ENCODE measurements around the gene PTPN6. TPM values are rescaled to one million over a fixed set of nuclear protein-coding genes. Genes with fewer than 3 reads are reported as not detected.

Gene PTPN6
- total and polyA plus RNA-seq, 2 of the 13 experiments (the other 11 are each of a cell fraction or from before 2014, with no cell fraction given): 10.5 to 10.6 TPM

GRCh38 chr12:6961695-6962284 lies 10.6 kb downstream of the PTPN6 start (continued):
- TF ChIP-seq RNF219 (CRISPR knock-in tag; IDR thresholded peaks at IDR 0.05) (no peak), ZFYVE20 (CRISPR knock-in tag; IDR thresholded peaks at IDR 0.05; ENCODE audit: borderline replicate concordance, low read depth) (no peak), NBN (conservative IDR thresholded peaks at IDR 0.05) (no peak), HOMEZ (CRISPR knock-in tag; IDR thresholded peaks at IDR 0.05; ENCODE audit: low read depth) (no peak), ZNF816 (CRISPR knock-in tag; IDR thresholded peaks at IDR 0.05; ENCODE audit: borderline replicate concordance) (no peak), ZNF557 (CRISPR knock-in tag; IDR thresholded peaks at IDR 0.05) (no peak), STAT6 (CRISPR knock-in tag; IDR thresholded peaks at IDR 0.05; ENCODE audit: borderline replicate concordance) (no peak), SMAD3 (CRISPR knock-in tag; IDR thresholded peaks at IDR 0.05) (no peak; the same call in 1 of the 2 replicates), YEATS4 (CRISPR knock-in tag; IDR thresholded peaks at IDR 0.05; ENCODE audit: borderline replicate concordance) (no peak), ATF5 (CRISPR knock-in tag; IDR thresholded peaks at IDR 0.05; ENCODE audit: low read depth) (no peak), ZNF543 (CRISPR knock-in tag; IDR thresholded peaks at IDR 0.05) (no peak), SMYD3 (CRISPR knock-in tag; IDR thresholded peaks at IDR 0.05) (no peak), ZBTB21 (CRISPR knock-in tag; IDR thresholded peaks at IDR 0.05) (no peak), SALL1 (CRISPR knock-in tag; IDR thresholded peaks at IDR 0.05) (peak; percentile 12; the same call in 1 of the 2 replicates), ZNF281 (CRISPR knock-in tag; IDR thresholded peaks at IDR 0.05; ENCODE audit: borderline replicate concordance) (no peak), ZNF468 (CRISPR knock-in tag; IDR thresholded peaks at IDR 0.05) (no peak), FOXJ3 (CRISPR knock-in tag; IDR thresholded peaks at IDR 0.05; ENCODE audit: borderline replicate concordance) (no peak), MED1 (CRISPR knock-in tag; IDR thresholded peaks at IDR 0.05) (peak; percentile 42; the same call in 1 of the 2 replicates), MXD4 (CRISPR knock-in tag; IDR thresholded peaks at IDR 0.05) (no peak), REXO4 (CRISPR knock-in tag; IDR thresholded peaks at IDR 0.05; ENCODE audit: borderline replicate concordance) (no peak), YEATS2 (CRISPR knock-in tag; IDR thresholded peaks at IDR 0.05; ENCODE audit: borderline replicate concordance) (no peak; the same call in 1 of the 2 replicates)
